Measurements from ENCODE around the gene SLC25A43.

- no peak for TF ChIP-seq CTCF (IDR thresholded peaks at IDR 0.05)
- no peak for TF ChIP-seq ESRRA (CRISPR knock-in tag; IDR thresholded peaks at IDR 0.05; ENCODE audit: borderline replicate concordance)
- no peak for TF ChIP-seq PRRX2 (CRISPR knock-in tag; IDR thresholded peaks at IDR 0.05)
- TF ChIP-seq CREB1 (CRISPR knock-in tag; IDR thresholded peaks at IDR 0.05) = no peak
Measured at GRCh38 chrX:119427024-119427794, 28.1 kb downstream of the SLC25A43 start.

All from WTC11 (cell line).